Activated naive CD8-positive, alpha-beta T cell (primary cell): ENCODE data around the gene SUDS3.
"Not testable (repeated sequence)": the region's sequence is repeated elsewhere in the genome, so short reads cannot be mapped to it uniquely, and the experiment has no call there.

Experiments used
- H3K27ac Mint-ChIP-seq: one replicate; pipeline ENCODE4 v1.8.0; 2021; ENCODE audit warnings: mixed read lengths
- H3K27me3 Mint-ChIP-seq: one replicate; pipeline ENCODE4 v1.8.0; 2021; ENCODE audit warnings: mixed read lengths
- H3K36me3 Mint-ChIP-seq: one replicate; pipeline ENCODE4 v1.8.0; 2021; ENCODE audit warnings: mixed read lengths
- H3K4me1 Mint-ChIP-seq: one replicate; pipeline ENCODE4 v1.8.0; 2021; ENCODE audit warnings: low read depth, mixed read lengths
- H3K4me3 Mint-ChIP-seq: one replicate; pipeline ENCODE4 v1.8.0; 2021; ENCODE audit warnings: mild to moderate bottlenecking, mixed read lengths
- H3K9me3 Mint-ChIP-seq: one replicate; pipeline ENCODE4 v1.8.0; 2021; ENCODE audit warnings: low read depth, mixed read lengths

Gene SUDS3

DNA sequence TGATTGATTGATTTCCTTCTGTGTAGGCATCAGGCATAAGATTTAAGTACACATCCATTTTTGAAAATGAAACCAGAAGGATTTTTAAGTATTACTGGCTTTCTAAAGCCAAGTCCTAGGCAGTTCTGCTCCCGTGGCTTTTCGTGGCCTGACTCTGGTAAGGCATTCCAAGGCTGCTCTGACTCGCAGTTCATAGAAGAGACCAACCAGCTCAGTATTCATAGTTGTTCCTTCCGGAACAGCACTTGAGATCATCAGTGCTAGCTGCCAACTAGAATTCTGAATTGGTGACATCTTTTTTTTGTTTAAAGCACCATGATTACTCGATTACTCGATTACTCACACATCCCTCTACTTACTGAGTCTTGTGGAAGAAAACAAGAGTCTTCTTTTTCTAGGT, 25.9 kb downstream of the SUDS3 start:
- H3K4me3 Mint-ChIP-seq, result no peak overlapping the region
- peaks cover 6% of the 10 kb centered on the region for H3K36me3 Mint-ChIP-seq
- peaks cover 2% of the 10 kb centered on the region for H3K4me1 Mint-ChIP-seq
- no peaks in the 10 kb centered on the region for H3K27me3 Mint-ChIP-seq
- H3K9me3 Mint-ChIP-seq, result no peaks in the 10 kb centered on the region
- peak overlapping the region; percentile 23 for H3K27ac Mint-ChIP-seq

DNA sequence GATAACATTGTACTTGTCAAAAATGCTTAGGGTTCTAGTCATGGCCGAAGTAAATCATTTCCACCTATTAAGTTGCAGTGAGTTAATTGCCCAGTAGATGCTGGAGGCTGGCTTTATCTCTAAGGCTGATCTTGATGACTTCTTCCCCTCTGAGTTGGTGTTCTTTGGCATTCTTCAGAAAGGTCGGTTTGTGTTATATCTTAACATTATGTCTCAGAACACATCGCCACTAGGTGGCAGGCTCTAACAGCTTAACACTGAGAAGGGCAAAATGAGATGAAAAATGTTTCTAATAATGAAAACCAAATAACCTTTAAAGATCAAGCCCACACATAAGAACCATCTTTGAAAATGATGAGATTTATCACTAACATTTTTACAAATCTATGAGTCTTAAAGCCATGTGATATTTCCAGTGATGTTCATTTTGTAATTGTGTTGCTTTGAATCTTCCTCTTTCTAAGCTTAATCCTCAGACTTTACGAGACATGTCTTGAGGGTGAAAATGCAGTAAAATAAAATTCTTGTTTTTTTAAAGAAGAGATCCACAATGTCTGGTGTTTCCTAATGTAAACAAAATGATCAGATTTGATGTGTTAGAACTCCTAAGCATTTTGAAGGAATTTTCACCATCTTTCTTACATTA, 28.6 kb downstream of the SUDS3 start:
- H3K4me1 Mint-ChIP-seq, result no peaks in the 10 kb centered on the region
- no peak overlapping the region for H3K27ac Mint-ChIP-seq
- no peak overlapping the region for H3K4me3 Mint-ChIP-seq
- H3K27me3 Mint-ChIP-seq, result no peaks in the 10 kb centered on the region
- H3K36me3 Mint-ChIP-seq, result peaks cover 6% of the 10 kb centered on the region
- H3K9me3 Mint-ChIP-seq, result no peaks in the 10 kb centered on the region

- not testable (repeated sequence) for H3K9me3 Mint-ChIP-seq, H3K27me3 Mint-ChIP-seq, H3K27ac Mint-ChIP-seq, H3K4me3 Mint-ChIP-seq, H3K4me1 Mint-ChIP-seq
- H3K36me3 Mint-ChIP-seq, result peaks cover 23% of the 10 kb centered on the region
Observed at GRCh38 chr12:118408241-118408640, 31.9 kb downstream of the SUDS3 start.

DNA sequence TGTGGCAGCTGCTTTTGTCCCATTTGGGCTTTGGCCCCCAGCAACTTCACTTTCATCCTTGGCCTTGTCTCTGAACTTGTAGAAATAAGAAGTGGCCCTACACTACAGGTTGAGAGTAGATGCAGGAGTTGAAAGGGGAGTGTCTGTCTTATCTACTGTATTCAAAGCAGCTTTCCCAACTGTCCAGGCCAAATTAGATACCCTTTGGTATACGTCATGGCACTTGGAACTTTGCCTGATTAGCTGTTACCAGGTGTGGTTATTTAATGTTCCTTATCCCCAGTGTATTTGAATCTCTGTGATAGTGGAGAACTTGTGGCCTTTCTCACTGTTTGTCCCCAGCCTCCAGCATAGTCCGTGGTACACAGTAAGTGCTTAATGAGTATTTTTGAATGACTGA, 33.5 kb downstream of the SUDS3 start:
- Mint-ChIP-seq H3K4me1 (no peaks in the 10 kb centered on the region), H3K27me3 (no peaks in the 10 kb centered on the region), H3K36me3 (peaks cover 38% of the 10 kb centered on the region), H3K9me3 (no peaks in the 10 kb centered on the region), H3K27ac (no peak overlapping the region), H3K4me3 (no peak overlapping the region)

DNA sequence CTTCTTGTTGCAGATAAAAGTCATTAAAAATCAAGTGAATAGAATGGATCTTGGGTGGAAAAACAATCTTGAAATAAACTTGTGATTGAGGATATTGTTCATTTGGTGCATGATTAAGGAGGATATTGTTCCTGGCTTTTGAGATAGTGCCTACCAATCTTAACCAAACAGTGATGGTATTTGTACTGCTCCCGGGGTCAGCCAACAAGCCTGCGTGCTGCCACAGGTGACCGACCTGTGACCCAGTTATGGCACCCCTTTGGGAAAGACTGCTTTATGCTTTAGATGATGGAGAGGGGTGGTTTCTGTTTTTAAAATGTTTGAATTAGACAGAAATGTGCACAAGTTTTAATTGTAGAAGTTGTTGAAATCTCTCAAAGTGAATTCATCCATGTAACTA, 41.6 kb downstream of the SUDS3 start:
- Mint-ChIP-seq H3K27ac (no peak overlapping the region), H3K9me3 (no peaks in the 10 kb centered on the region), H3K36me3 (peaks cover 33% of the 10 kb centered on the region)

DNA sequence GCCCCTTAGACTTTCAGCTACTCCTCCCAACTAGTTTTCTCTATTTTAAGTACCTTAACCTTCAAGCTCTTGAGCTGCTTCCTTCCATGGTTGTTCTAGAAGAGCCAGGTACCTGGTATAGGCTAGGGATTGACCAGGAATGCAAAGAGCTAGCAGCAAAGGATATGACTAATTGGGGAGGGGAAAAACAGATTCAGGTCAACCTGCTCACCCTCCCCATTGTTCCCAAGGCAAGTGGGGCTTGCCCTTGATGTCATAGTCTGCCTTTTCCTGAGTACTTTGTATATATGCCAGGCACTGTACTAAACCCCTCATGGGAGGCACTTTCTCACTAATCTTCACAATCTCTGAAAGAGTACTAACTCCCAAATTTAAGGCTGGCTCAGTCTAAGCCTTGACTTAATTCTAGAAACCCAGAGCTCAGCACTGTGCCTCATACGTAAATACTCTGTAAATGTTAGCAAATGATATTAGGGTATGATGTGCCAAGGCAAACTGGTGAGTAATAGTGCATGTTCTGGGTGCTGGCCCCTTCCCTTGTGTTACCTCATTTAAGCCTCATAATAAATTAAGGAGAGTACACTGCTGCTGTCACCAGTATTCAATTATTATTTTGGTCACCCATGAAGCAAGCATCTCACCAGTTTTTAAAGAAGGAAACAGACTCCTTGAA, 42.2 kb downstream of the SUDS3 start:
- no peaks in the 10 kb centered on the region for H3K27me3 Mint-ChIP-seq
- H3K4me3 Mint-ChIP-seq, result no peak overlapping the region
- peaks cover 29% of the 10 kb centered on the region for H3K36me3 Mint-ChIP-seq
- H3K4me1 Mint-ChIP-seq, result no peaks in the 10 kb centered on the region
- H3K9me3 Mint-ChIP-seq, result no peaks in the 10 kb centered on the region
- H3K27ac Mint-ChIP-seq, result no peak overlapping the region

More for the DNA sequence above, 41.6 kb downstream of the SUDS3 start:
- H3K4me1 Mint-ChIP-seq, result no peaks in the 10 kb centered on the region
- no peak overlapping the region for H3K4me3 Mint-ChIP-seq
- no peaks in the 10 kb centered on the region for H3K27me3 Mint-ChIP-seq

- Mint-ChIP-seq H3K27me3 (no peaks in the 10 kb centered on the region), H3K9me3 (no peaks in the 10 kb centered on the region), H3K36me3 (peaks cover 14% of the 10 kb centered on the region), H3K4me1 (no peaks in the 10 kb centered on the region), H3K4me3 (no peak overlapping the region), H3K27ac (no peak overlapping the region)
Observed at GRCh38 chr12:118420673-118421072, 44.3 kb downstream of the SUDS3 start.

GRCh38 chr12:118424884-118425283, 48.5 kb downstream of the SUDS3 start:
- Mint-ChIP-seq H3K27me3 (no peaks in the 10 kb centered on the region), H3K4me3 (no peak overlapping the region), H3K36me3 (peaks cover 10% of the 10 kb centered on the region), H3K27ac (no peak overlapping the region), H3K4me1 (no peaks in the 10 kb centered on the region), H3K9me3 (no peaks in the 10 kb centered on the region)

GRCh38 chr12:118425364-118425763, 49.0 kb downstream of the SUDS3 start:
- no peaks in the 10 kb centered on the region for H3K4me1 Mint-ChIP-seq
- H3K27me3 Mint-ChIP-seq, result no peaks in the 10 kb centered on the region
- no peak overlapping the region for H3K4me3 Mint-ChIP-seq
- H3K9me3 Mint-ChIP-seq, result no peaks in the 10 kb centered on the region
- peaks cover 10% of the 10 kb centered on the region for H3K36me3 Mint-ChIP-seq
- no peak overlapping the region for H3K27ac Mint-ChIP-seq

GRCh38 chr12:118427819-118428218, 51.5 kb downstream of the SUDS3 start:
- Mint-ChIP-seq H3K4me3 (no peak overlapping the region), H3K27me3 (no peaks in the 10 kb centered on the region), H3K9me3 (no peaks in the 10 kb centered on the region), H3K27ac (no peak overlapping the region), H3K4me1 (no peaks in the 10 kb centered on the region), H3K36me3 (peaks cover 12% of the 10 kb centered on the region)

DNA sequence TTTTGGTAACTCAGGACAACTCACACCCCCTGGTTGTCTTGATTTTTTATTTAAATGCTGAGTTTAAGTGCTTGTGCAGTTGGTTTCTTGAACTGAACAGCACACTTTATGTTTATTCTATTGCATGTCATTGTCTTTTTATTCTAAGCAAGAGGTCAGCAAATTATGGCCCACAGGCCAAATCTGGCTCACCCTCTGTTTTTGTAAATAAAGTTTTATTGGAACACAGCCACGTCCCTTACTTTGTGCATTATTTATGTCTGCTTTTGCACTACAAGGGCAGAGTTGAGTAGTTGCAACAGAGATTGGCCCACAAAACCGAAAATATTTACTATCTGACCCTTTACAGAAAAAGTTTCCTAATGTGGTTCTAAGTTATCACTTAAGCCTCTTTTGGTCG, 52.3 kb downstream of the SUDS3 start:
- H3K27me3 Mint-ChIP-seq, result no peaks in the 10 kb centered on the region
- H3K4me3 Mint-ChIP-seq, result no peak overlapping the region
- no peaks in the 10 kb centered on the region for H3K4me1 Mint-ChIP-seq
- H3K36me3 Mint-ChIP-seq, result peaks cover 14% of the 10 kb centered on the region
- no peak overlapping the region for H3K27ac Mint-ChIP-seq
- H3K9me3 Mint-ChIP-seq, result no peaks in the 10 kb centered on the region

- H3K36me3 Mint-ChIP-seq, result peaks cover 14% of the 10 kb centered on the region
- no peak overlapping the region for H3K27ac Mint-ChIP-seq
- H3K27me3 Mint-ChIP-seq, result no peaks in the 10 kb centered on the region
- H3K4me3 Mint-ChIP-seq, result no peak overlapping the region
- no peaks in the 10 kb centered on the region for H3K9me3 Mint-ChIP-seq
- H3K4me1 Mint-ChIP-seq, result no peaks in the 10 kb centered on the region
Observed at GRCh38 chr12:118429688-118430383, 53.5 kb downstream of the SUDS3 start.

DNA sequence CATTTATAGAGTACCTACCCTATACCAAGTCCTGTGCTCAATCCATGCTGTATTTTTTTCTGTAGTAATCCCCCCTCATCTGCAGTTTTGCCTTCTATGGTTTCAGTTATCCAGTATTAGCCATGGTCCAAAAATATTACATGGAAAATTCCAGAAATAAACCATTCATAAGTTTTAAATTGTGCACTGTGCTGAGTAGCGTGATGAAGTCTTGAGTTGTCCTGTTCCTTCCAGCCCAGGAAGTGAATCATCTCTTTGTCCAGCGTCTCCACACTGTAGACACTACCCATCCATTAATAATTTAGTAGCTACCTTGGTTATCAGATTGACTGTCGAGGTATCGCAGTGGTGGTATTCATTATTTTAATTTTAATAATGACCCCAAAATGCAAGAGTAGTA, 54.2 kb downstream of the SUDS3 start:
- Mint-ChIP-seq H3K9me3 (no peaks in the 10 kb centered on the region), H3K36me3 (peaks cover 11% of the 10 kb centered on the region), H3K4me3 (no peak overlapping the region), H3K4me1 (no peaks in the 10 kb centered on the region), H3K27ac (no peak overlapping the region), H3K27me3 (no peaks in the 10 kb centered on the region)

GRCh38 chr12:118432812-118433545, 56.6 kb downstream of the SUDS3 start:
- H3K9me3 Mint-ChIP-seq, result no peaks in the 10 kb centered on the region
- H3K4me1 Mint-ChIP-seq, result no peaks in the 10 kb centered on the region
- no peak overlapping the region for H3K4me3 Mint-ChIP-seq
- H3K27ac Mint-ChIP-seq, result no peak overlapping the region
- no peaks in the 10 kb centered on the region for H3K27me3 Mint-ChIP-seq
- peaks cover 10% of the 10 kb centered on the region for H3K36me3 Mint-ChIP-seq
